Hematopoietic multipotent progenitor cell (in vitro differentiated cells): ENCODE results near the gene PSMG3. TPM values are rescaled to one million over a fixed set of nuclear protein-coding genes. Genes with fewer than 3 reads are reported as not detected.

Experiments used
- total RNA-seq: library from RNA; depleted of rRNA; stranded (reverse); fragments of >200 nt; gene quantifications from one replicate; pipeline ENCODE4 v1.2.3, GENCODE V29; 2012

PSMG3 gene
- total RNA-seq, 1 donor = 32.0 TPM

Other genes starting within 250 kb of the PSMG3 start
- 8.1 TPM for gene MICALL2, start 110.6 kb downstream of the PSMG3 start, total RNA-seq
- gene INTS1, start 65.6 kb downstream of the PSMG3 start, total RNA-seq = 61.4 TPM
- gene MAFK, start 39.3 kb downstream of the PSMG3 start, total RNA-seq = 52.2 TPM
- gene TMEM184A, start 13.8 kb downstream of the PSMG3 start, total RNA-seq = 0.27 TPM
- 0.27 TPM for gene ELFN1, start 100.2 kb upstream of the PSMG3 start, total RNA-seq